Sigmoid colon (tissue), 4 donors: ENCODE data around the gene MITF.

ENCODE experiments used
- CTCF ChIP-seq, 4 experiments: fragments of 450-650 bp in 3 of 4; fragments of 200-600 bp in 1 of 4; IDR thresholded peaks; one replicate each; pipeline ENCODE4 v1.5.1; 2016 to 2019; ENCODE audit warnings: antibody characterized with exemption in 4 of 4, mild to moderate bottlenecking in 3 of 4, moderate library complexity in 2 of 4
- POLR2AphosphoS5 ChIP-seq, 4 donors: sonication (generic); formaldehyde crosslinking; IDR thresholded peaks; one replicate each; pipeline ENCODE4 v1.6.1; 2017; ENCODE audit warnings: antibody characterized with exemption in 4 of 4

- no peak for TF ChIP-seq POLR2AphosphoS5 (IDR thresholded peaks at IDR 0.05)
- TF ChIP-seq CTCF (IDR thresholded peaks at IDR 0.05), result no peak
Measured at GRCh38 chr3:69738859-69739203, 433 bp upstream of the MITF start.
